ENCODE data around the gene CTNNA3.

- no peak for TF ChIP-seq CTCF (IDR thresholded peaks at IDR 0.05; ENCODE audit: low read depth, low read length, poor library complexity, severe bottlenecking)
- TF ChIP-seq EZH2phosphoT487 (IDR thresholded peaks at IDR 0.05; ENCODE audit: borderline replicate concordance, low read length) = no peak
Measured at GRCh38 chr10:67299761-67300160, 396.2 kb downstream of the CTNNA3 start.

All from DOHH2 (cell line).